ENCODE data around the gene SLC6A4. TPM values are rescaled to one million over a fixed set of nuclear protein-coding genes. Genes with fewer than 3 reads are reported as not detected.

SLC6A4 gene
- total and polyA plus RNA-seq, 2 experiments from 2014 or later = 0.06 to 0.14 TPM

GRCh38 chr17:30220414-30220813 lies 15.1 kb downstream of the SLC6A4 start:
- H3K27me3 Mint-ChIP-seq (ENCODE audit: insufficient read depth, low read depth, poor library complexity) = peaks cover 3% of the 10 kb centered on the region
- H3K79me2 ChIP-seq (replicated peaks; ENCODE audit: insufficient read depth) = no peaks in the 10 kb centered on the region
- no peaks in the 10 kb centered on the region for H3K36me3 ChIP-seq (ENCODE audit: insufficient read depth)

More at GRCh38 chr17:30220414-30220813, 15.1 kb downstream of the SLC6A4 start:
- H3K4me3 ChIP-seq = no peak overlapping the region
- no peak for DNase-seq (ENCODE audit: low spot score)
- H3F3A ChIP-seq (replicated peaks; ENCODE audit: low read depth) = no peaks in the 10 kb centered on the region
- H4K20me1 ChIP-seq (replicated peaks; ENCODE audit: insufficient read depth) = no peaks in the 10 kb centered on the region
- no peaks in the 10 kb centered on the region for H3K9me2 ChIP-seq (ENCODE audit: insufficient read depth)
- Mint-ChIP-seq H3K27ac (no peak overlapping the region), H3K36me3 (ENCODE audit: low read depth) (no peaks in the 10 kb centered on the region), H3K9me3 (no peaks in the 10 kb centered on the region), H3K4me1 (peaks cover 6% of the 10 kb centered on the region), H3K4me3 (no peak overlapping the region)
- H3K27me3 ChIP-seq (ENCODE audit: insufficient read depth) = no peaks in the 10 kb centered on the region
- no peak for ATAC-seq
- no peak for TF ChIP-seq ZNF462 (CRISPR knock-in tag; IDR thresholded peaks at IDR 0.05)
- no peak for TF ChIP-seq NANOG (IDR thresholded peaks at IDR 0.05; ENCODE audit: borderline replicate concordance)
- TF ChIP-seq, protein P1, sequence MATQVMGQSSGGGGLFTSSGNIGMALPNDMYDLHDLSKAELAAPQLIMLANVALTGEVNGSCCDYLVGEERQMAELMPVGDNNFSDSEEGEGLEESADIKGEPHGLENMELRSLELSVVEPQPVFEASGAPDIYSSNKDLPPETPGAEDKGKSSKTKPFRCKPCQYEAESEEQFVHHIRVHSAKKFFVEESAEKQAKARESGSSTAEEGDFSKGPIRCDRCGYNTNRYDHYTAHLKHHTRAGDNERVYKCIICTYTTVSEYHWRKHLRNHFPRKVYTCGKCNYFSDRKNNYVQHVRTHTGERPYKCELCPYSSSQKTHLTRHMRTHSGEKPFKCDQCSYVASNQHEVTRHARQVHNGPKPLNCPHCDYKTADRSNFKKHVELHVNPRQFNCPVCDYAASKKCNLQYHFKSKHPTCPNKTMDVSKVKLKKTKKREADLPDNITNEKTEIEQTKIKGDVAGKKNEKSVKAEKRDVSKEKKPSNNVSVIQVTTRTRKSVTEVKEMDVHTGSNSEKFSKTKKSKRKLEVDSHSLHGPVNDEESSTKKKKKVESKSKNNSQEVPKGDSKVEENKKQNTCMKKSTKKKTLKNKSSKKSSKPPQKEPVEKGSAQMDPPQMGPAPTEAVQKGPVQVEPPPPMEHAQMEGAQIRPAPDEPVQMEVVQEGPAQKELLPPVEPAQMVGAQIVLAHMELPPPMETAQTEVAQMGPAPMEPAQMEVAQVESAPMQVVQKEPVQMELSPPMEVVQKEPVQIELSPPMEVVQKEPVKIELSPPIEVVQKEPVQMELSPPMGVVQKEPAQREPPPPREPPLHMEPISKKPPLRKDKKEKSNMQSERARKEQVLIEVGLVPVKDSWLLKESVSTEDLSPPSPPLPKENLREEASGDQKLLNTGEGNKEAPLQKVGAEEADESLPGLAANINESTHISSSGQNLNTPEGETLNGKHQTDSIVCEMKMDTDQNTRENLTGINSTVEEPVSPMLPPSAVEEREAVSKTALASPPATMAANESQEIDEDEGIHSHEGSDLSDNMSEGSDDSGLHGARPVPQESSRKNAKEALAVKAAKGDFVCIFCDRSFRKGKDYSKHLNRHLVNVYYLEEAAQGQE (IDR thresholded peaks at IDR 0.05; ENCODE audit: unreplicated experiment) = no peak
- no peak for TF ChIP-seq ZNF114 (CRISPR knock-in tag; IDR thresholded peaks at IDR 0.05)
- no peak for TF ChIP-seq JUNB (IDR thresholded peaks at IDR 0.05; ENCODE audit: unreplicated experiment)
- TF ChIP-seq CREB1 (CRISPR knock-in tag; IDR thresholded peaks at IDR 0.05; ENCODE audit: low read depth) = no peak
- TF ChIP-seq POLR2AphosphoS5 (IDR thresholded peaks at IDR 0.05; ENCODE audit: low read depth) = no peak
- no peak for TF ChIP-seq EZH2 (IDR thresholded peaks at IDR 0.05; ENCODE audit: low read depth, unreplicated experiment)
- TF ChIP-seq STAT1 (IDR thresholded peaks at IDR 0.05; ENCODE audit: unreplicated experiment) = no peak
- TF ChIP-seq ZNF331 (CRISPR knock-in tag; IDR thresholded peaks at IDR 0.05; ENCODE audit: low read depth) = no peak
- TF ChIP-seq, protein P2, sequence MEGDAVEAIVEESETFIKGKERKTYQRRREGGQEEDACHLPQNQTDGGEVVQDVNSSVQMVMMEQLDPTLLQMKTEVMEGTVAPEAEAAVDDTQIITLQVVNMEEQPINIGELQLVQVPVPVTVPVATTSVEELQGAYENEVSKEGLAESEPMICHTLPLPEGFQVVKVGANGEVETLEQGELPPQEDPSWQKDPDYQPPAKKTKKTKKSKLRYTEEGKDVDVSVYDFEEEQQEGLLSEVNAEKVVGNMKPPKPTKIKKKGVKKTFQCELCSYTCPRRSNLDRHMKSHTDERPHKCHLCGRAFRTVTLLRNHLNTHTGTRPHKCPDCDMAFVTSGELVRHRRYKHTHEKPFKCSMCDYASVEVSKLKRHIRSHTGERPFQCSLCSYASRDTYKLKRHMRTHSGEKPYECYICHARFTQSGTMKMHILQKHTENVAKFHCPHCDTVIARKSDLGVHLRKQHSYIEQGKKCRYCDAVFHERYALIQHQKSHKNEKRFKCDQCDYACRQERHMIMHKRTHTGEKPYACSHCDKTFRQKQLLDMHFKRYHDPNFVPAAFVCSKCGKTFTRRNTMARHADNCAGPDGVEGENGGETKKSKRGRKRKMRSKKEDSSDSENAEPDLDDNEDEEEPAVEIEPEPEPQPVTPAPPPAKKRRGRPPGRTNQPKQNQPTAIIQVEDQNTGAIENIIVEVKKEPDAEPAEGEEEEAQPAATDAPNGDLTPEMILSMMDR (conservative IDR thresholded peaks at IDR 0.05; ENCODE audit: low read depth in 2 of 2) = no peak
- H2AFZ ChIP-seq = no peak overlapping the region
- no peak overlapping the region for H3K4me2 ChIP-seq
- H3K27ac ChIP-seq (ENCODE audit: low read depth) = no peak overlapping the region
- H3K4me1 ChIP-seq (ENCODE audit: insufficient read depth) = no peaks in the 10 kb centered on the region
